HG03442 (cell line): ENCODE measurements around the gene PCDHA1.

Experiments
- ATAC-seq: cut with Tn5 transposase; IDR thresholded peaks from one replicate; pipeline ENCODE4 v1.9.1; 2021; ENCODE audit warnings: mild to moderate bottlenecking, moderate library complexity; ENCODE audit not compliant: unreplicated experiment

Gene PCDHA1

DNA sequence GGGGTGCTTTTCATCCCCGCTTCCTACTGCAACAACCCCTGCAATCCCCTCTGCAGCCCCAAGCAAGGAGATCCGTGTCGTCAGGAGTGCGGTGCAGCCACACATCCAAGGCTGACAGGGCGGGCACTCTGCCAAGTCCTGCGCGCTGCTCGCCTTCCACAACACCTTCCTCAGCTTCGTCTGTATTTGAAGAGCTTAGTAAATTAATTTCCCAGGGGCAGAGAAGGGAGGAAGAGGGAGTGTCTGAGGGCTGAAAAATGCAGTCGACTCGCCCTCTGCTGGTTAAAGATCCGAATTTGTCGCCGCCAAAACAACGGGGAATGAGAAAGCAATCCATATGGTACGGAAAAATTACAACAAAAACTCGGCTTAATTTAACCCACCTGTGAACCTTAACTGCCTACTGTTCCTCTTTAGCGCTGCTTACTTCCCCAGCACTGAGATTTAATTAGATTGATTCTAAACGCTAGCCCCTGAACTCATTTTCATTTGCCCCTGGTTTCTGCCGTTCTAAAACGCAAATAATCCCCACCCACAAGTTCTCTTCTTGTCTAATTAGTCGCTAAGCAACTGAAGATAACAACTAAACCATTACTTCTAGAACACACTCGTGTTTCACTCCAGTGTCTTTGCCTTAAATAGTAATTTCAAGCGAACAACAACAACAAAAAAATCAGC lies 254.3 kb downstream of the PCDHA1 start:
- ATAC-seq = no peak

DNA sequence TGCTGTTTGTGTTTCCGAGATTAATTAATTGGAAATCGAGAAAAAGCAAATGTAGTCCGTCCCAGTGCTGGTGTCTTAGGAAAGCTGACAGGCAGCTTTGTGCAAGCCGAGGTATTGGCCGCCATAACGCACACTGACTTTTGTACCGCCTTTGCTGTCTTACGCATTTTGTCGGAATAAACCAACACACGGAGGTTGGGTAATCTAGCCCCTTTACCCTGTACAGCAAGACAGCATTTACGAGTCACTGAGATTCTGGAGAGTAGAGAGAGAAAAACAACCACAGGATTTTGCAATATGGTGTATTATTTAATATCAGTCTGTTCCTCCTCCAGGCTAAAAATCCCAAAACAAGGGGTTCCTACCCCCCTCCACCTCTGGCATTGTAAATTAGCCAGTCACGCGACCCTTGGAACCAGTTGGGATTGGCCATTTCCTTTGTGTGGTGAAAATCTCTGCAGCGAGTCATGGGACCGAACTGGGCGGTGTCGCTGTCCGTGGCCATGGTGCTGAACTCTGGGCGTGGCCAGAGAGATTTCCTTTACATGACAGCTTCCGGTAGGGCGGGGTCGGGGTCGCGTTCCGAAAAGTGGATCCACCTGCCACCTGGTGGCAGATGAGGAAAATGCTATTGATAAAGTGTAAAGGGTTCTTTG lies 255.0 kb downstream of the PCDHA1 start:
- peak; percentile 53 for ATAC-seq

DNA sequence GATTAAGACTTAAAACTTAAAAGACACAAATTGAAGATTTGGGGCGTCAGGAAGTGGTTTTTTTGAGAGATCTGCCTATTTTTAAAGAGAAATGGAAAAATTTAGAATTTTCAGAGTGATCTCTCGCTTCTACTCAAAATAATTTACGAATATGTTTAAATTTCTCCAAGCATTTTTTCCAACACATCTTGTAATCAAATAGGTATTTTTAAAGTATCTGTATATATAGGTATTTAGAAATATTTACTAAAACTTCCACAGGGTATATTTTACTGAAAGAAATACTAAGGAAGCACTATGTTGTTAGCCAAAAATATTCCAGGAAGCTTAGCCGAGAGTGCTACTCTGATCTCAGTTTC lies 255.5 kb downstream of the PCDHA1 start:
- no peak for ATAC-seq

DNA sequence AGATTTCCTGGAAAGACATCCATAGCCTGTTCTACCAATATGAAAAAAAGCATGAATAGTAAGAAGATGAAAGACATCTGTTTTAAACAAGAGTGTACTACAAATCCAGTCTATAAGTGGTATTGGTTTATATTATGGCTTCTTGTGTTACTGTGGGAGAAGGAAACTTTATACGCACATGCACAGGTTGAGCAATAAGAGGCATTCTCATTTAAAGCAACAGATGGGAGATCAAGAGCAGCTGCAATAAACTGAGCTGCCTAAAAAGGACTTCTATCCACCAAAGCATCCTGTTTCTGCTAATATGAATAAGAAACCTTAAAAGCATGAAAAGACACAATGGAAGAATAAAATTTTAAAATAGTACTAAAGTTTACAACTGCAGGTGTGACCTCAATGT lies 256.6 kb downstream of the PCDHA1 start:
- ATAC-seq = no peak

DNA sequence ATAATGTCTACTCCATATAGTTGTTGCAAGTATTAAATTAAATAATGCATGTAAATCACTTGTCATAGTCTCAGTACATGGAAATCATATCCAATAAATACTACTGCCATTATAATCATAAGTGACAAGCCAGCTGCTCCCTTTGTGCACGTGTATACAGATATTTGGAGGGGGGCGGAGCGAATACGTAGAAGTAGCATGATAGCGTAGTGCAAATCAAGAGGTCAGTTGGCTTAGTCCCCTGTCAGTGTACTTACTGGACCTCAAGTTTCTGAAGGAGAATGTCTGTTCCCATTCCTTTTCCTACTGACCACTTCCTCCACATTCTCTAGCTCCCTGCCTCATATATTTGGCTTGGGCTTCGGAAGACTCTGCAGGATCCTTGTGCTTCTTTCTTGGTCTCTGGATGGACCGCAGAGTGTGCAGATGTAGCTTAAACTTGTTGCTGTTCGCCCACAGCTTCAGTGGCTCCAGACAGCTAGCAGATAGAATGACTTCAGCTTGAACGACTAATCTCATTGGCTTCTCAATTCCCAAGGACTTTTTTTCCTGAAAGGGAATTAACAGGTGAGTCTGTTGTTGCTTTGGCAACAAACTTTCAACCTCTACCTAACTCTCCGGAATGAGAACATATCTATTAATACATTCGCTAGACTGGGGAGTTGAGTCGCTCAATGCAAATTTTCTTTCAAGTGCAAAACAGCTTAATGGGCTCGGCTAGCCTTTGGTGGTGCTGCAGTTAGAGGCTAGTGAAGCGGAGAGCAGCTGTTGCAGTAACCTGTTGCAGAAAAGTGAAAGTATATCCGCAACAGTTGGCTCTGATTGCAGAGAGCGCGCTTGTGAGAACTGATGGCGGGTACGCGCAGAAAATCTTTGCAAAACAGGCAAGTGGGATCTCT lies 264.9 kb downstream of the PCDHA1 start, which contains the start of gene PCDHB1:
Gene PCDHB1, plus strand, starts transcription at position 753 of the 899 bp plus-strand sequence. Its CDS starts 97 bp downstream, at position 850.
- no peak for ATAC-seq

DNA sequence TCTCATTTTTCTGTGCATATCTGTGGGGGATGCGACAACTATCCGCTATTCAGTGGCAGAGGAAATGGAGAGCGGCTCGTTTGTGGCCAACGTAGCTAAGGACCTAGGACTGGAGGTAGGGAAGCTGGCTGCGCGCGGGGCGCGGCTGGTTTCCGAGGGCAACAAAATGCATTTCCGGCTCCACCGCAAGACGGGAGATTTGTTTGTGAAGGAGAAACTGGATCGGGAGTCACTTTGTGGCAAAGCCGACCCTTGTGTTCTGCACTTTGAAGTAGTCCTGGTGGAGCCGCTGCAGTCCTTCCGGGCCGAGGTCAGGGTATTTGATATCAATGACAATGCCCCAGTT lies 265.6 kb downstream of the PCDHA1 start:
- ATAC-seq = no peak
